Body of pancreas (tissue), 4 donors: ENCODE measurements around the gene FKRP. TPM values are rescaled to one million over a fixed set of nuclear protein-coding genes. Genes with fewer than 3 reads are reported as not detected.

Experiments used
- ATAC-seq: fragments of 150-250 bp; one replicate; pipeline ENCODE4 v1.9.1; 2016
- DNase-seq, 4 donors: peaks; one replicate each; pipeline ENCODE4 v3.0.0-alpha.2; 2019
- H3K27ac ChIP-seq, 4 donors: fragments of 200-600 bp; sonication (generic); 1 replicate in 3 of 4; 2 replicates in 1 of 4; pipeline versions ENCODE4 v1.5.1 to v1.6.1; 2016 to 2019; ENCODE audit warnings: mild to moderate bottlenecking in 1 of 4, mixed read lengths in 1 of 4, moderate library complexity in 1 of 4
- H3K27me3 ChIP-seq, 2 donors: fragments of 200-600 bp; sonication (generic); one replicate each; pipeline ENCODE4 v1.6.0; 2016; ENCODE audit warnings: mild to moderate bottlenecking in 1 of 2
- H3K36me3 ChIP-seq, 2 donors: fragments of 200-600 bp; sonication (generic); replicated peaks in 1 of 2; 2 replicates each; pipeline ENCODE4 v1.5.1; 2016; ENCODE audit warnings: low read depth in 2 of 2; ENCODE audit not compliant: insufficient read depth in 1 of 2
- H3K4me1 ChIP-seq: fragments of 200-600 bp; sonication (generic); one replicate; pipeline ENCODE4 v1.6.0; 2016
- H3K4me3 ChIP-seq, 2 donors: fragments of 200-600 bp; sonication (generic); 1 replicate in 1 of 2; 2 replicates in 1 of 2; pipeline ENCODE4 v1.5.1; 2016 to 2019
- H3K9me3 ChIP-seq, 3 donors: fragments of 200-600 bp; sonication (generic); 1 replicate in 2 of 3; 2 replicates in 1 of 3; pipeline ENCODE4 v1.5.1; 2016
- CTCF ChIP-seq, 7 experiments: fragments of 450-650 bp in 4 of 7; fragments of 200-600 bp in 3 of 7; sonication (generic) in 3 of 7; IDR thresholded peaks; one replicate each; pipeline ENCODE4 v1.5.1; 2016 to 2019; ENCODE audit warnings: antibody characterized with exemption in 7 of 7
- POLR2A ChIP-seq, 3 donors: fragments of 450-650 bp; IDR thresholded peaks; one replicate each; pipeline ENCODE4 v1.6.1; 2016; ENCODE audit warnings: antibody characterized with exemption in 3 of 3, mild to moderate bottlenecking in 2 of 3
- WGBS, 2 donors: methylation state at CpG; one replicate each; pipeline ENCODE4 v1.1.5; 2017; 5-methylcytosine and 5-hydroxymethylcytosine counted together
- intact Hi-C: fragments of 100-400 bp; cut with DNase I; formaldehyde crosslinking; loops from one replicate; pipeline ENCODE4 v1.15.1; 2023
- total RNA-seq, 2 donors: library from RNA; depleted of rRNA; stranded (reverse); fragments of >200 nt; gene quantifications; one replicate each; pipeline ENCODE4 v1.1.0, GENCODE V29; 2016

Gene FKRP
- total RNA-seq: 10 to 100 TPM in 1 of 2 donors, 1 to 10 TPM in 1; 8.8 to 13.2 TPM

- intact Hi-C loops: no loop called here
- Histone ChIP-seq H3K9me3 (no peaks in the 10 kb centered on the region), H3K4me3 (peak within 1 kb of the TSS; percentile 96 to 99), H3K4me1 (peaks cover 28% of the 10 kb centered on the region), H3K27me3 (no peaks in the 10 kb centered on the region), H3K27ac (peak within 1 kb of the TSS in 3 of 4 donors; percentile 72 to 84 (median 84)), H3K36me3 (no peaks in the 10 kb centered on the region)
- DNase-seq: peak in 1 of 4 donors; percentile 35
- TF ChIP-seq POLR2A (IDR thresholded peaks at IDR 0.05) (peak in 1 of 3 donors; percentile 26), CTCF (IDR thresholded peaks at IDR 0.05) (no peak)
- ATAC-seq: peak; percentile 62
- WGBS, 2 donors: 1% methylated on average over 20 to 33 of the region's 68 CpGs
Observed at GRCh38 chr19:46745521-46746280, at the start of gene FKRP. Gene FKRP (plus strand): TSS chr19:46746057. CDS start chr19:46755451, 9,394 bp downstream.

GRCh38 chr19:46696866-46697203 lies 49.0 kb upstream of the FKRP start:
- Histone ChIP-seq H3K36me3 (peaks cover 14 to 40% of the 10 kb centered on the region in 2 donors), H3K27me3 (no peaks in the 10 kb centered on the region), H3K27ac (no peak overlapping the region), H3K9me3 (no peaks in the 10 kb centered on the region), H3K4me3 (no peak overlapping the region), H3K4me1 (peaks cover 8% of the 10 kb centered on the region)
- no peak for DNase-seq
- intact Hi-C loops: no loop called here
- WGBS, 2 donors: 78 to 82% methylated on average over 9 of the region's 9 CpGs
- no peak for TF ChIP-seq CTCF (IDR thresholded peaks at IDR 0.05)
- TF ChIP-seq POLR2A (IDR thresholded peaks at IDR 0.05): no peak
- no peak for ATAC-seq

- ATAC-seq: peak; percentile 93
- H3K4me3 ChIP-seq: no peak overlapping the region
- no peaks in the 10 kb centered on the region for H3K27me3 ChIP-seq
- no peak for TF ChIP-seq CTCF (IDR thresholded peaks at IDR 0.05)
- no peak for TF ChIP-seq POLR2A (IDR thresholded peaks at IDR 0.05)
- peaks cover 9 to 41% of the 10 kb centered on the region in 2 donors for H3K36me3 ChIP-seq
- 24 to 26% methylated on average over 37 to 39 of the region's 39 CpGs for WGBS, 2 donors
- no peak overlapping the region for H3K27ac ChIP-seq
- intact Hi-C loops: no loop called here
- DNase-seq: peak; percentile 85 to 93 (median 88)
- H3K9me3 ChIP-seq: no peaks in the 10 kb centered on the region
- peaks cover 8% of the 10 kb centered on the region for H3K4me1 ChIP-seq
Observed at GRCh38 chr19:46697204-46697960, 48.5 kb upstream of the FKRP start.

GRCh38 chr19:46698395-46699321 lies 47.2 kb upstream of the FKRP start:
- no peaks in the 10 kb centered on the region for H3K27me3 ChIP-seq
- H3K4me1 ChIP-seq: peaks cover 8% of the 10 kb centered on the region
- intact Hi-C loops: no loop called here
- no peak for ATAC-seq
- H3K27ac ChIP-seq: no peak overlapping the region
- H3K9me3 ChIP-seq: no peaks in the 10 kb centered on the region
- no peak overlapping the region for H3K4me3 ChIP-seq
- H3K36me3 ChIP-seq: peaks cover 5 to 35% of the 10 kb centered on the region in 2 donors
- TF ChIP-seq CTCF (IDR thresholded peaks at IDR 0.05): no peak
- TF ChIP-seq POLR2A (IDR thresholded peaks at IDR 0.05): no peak
- 95 to 97% methylated on average over 11 of the region's 11 CpGs for WGBS, 2 donors
- DNase-seq: no peak
